A673 (cell line): ENCODE measurements around the gene OR13C5.

Experiments used
- CTCF ChIP-seq: fragments of 300-800, 200-600 bp; sonication (generic); conservative IDR thresholded peaks from 2 replicates; pipeline ENCODE4 v1.5.1; 2017; ENCODE audit warnings: low read depth, mild to moderate bottlenecking, antibody characterized with exemption, low read length, moderate library complexity, mixed read lengths
- EZH2 ChIP-seq: fragments of 200-600 bp; sonication (generic); IDR thresholded peaks from 2 replicates; pipeline ENCODE4 v1.6.1; 2017; ENCODE audit warnings: borderline replicate concordance, low read depth, mild to moderate bottlenecking, mixed read lengths, antibody characterized with exemption, low read length; ENCODE audit not compliant: poor library complexity, severe bottlenecking

- TF ChIP-seq CTCF (no peak), EZH2 (no peak)
Measured at GRCh38 chr9:104553261-104553660, 46.0 kb downstream of the OR13C5 start.
